Upper lobe of left lung (tissue), 6 donors: ENCODE measurements around the gene RNASEH2C. TPM values are rescaled to one million over a fixed set of nuclear protein-coding genes. Genes with fewer than 3 reads are reported as not detected.
"Not testable (repeated sequence)": the region's sequence is repeated elsewhere in the genome, so short reads cannot be mapped to it uniquely, and the experiment has no call there.

Experiments
- ATAC-seq, 2 donors: fragments of 200-7000 bp; cut with Tn5 transposase; one replicate each; pipeline ENCODE4 v1.9.1; 2022; ENCODE audit warnings: mild to moderate bottlenecking in 2 of 2, moderate library complexity in 2 of 2; ENCODE audit not compliant: low FRiP score in 2 of 2
- DNase-seq, 2 donors: peaks; one replicate each; pipeline ENCODE4 v3.0.0-alpha.2; 2019 to 2020
- H3K27ac ChIP-seq, 4 donors: fragments of 200-600 bp; sonication (generic); one replicate each; pipeline ENCODE4 v1.5.1; 2016 to 2019
- H3K27me3 ChIP-seq, 4 donors: fragments of 200-600 bp; sonication (generic); one replicate each; pipeline ENCODE4 v1.5.1; 2017 to 2019
- H3K36me3 ChIP-seq, 4 donors: fragments of 200-600 bp; sonication (generic); one replicate each; pipeline ENCODE4 v1.5.1; 2016 to 2019
- H3K4me1 ChIP-seq, 4 donors: fragments of 200-600 bp; sonication (generic); one replicate each; pipeline ENCODE4 v1.5.1; 2018 to 2019
- H3K4me3 ChIP-seq, 4 donors: fragments of 200-600 bp; sonication (generic); one replicate each; pipeline ENCODE4 v1.5.1; 2017 to 2019; ENCODE audit warnings: mild to moderate bottlenecking in 2 of 4, moderate library complexity in 1 of 4
- H3K9me3 ChIP-seq, 4 donors: fragments of 200-600 bp; sonication (generic); one replicate each; pipeline ENCODE4 v1.5.1; 2018 to 2019
- CTCF ChIP-seq, 6 experiments: fragments of 450-650 bp in 4 of 6; fragments of 200-600 bp in 2 of 6; sonication (generic) in 2 of 6; IDR thresholded peaks; one replicate each; pipeline ENCODE4 v1.5.1; 2016 to 2019; ENCODE audit warnings: antibody characterized with exemption in 6 of 6
- EP300 ChIP-seq, 4 donors: sonication (generic); formaldehyde crosslinking; IDR thresholded peaks; one replicate each; pipeline ENCODE4 v1.5.1; 2017; ENCODE audit warnings: antibody characterized with exemption in 4 of 4, control low read depth in 2 of 4
- POLR2A ChIP-seq, 4 donors: fragments of 450-650 bp; IDR thresholded peaks; one replicate each; pipeline ENCODE4 v1.5.1; 2016 to 2017; ENCODE audit warnings: antibody characterized with exemption in 4 of 4, mild to moderate bottlenecking in 2 of 4
- POLR2AphosphoS5 ChIP-seq, 2 donors: sonication (generic); formaldehyde crosslinking; IDR thresholded peaks; one replicate each; pipeline ENCODE4 v1.5.1; 2017; ENCODE audit warnings: antibody characterized with exemption in 2 of 2
- WGBS, 2 donors: methylation state at CpG; one replicate each; pipeline ENCODE4 v1.1.5; 2017 to 2018; 5-methylcytosine and 5-hydroxymethylcytosine counted together
- total RNA-seq, 6 donors: library from RNA; depleted of rRNA in 4 of 6; stranded (reverse); fragments of >200 nt in 4 of 6; gene quantifications; one replicate each; pipeline versions ENCODE4 v1.1.0 to v1.2.1, GENCODE V29; 2016 to 2021
- donor health status: DM: no; HTN: no; CAD: no; lungs with moderate emphysema.
- donor health status: DM: no; HTN: yes; CAD: no; lungs with severe emphysema.

The RNASEH2C gene
- total RNA-seq, 6 donors from 2014 or later = 35.0 to 81.7 (median 49.1) TPM

GRCh38 chr11:65708451-65708850, 12.1 kb downstream of the RNASEH2C start:
- H3K27me3 ChIP-seq = no peaks in the 10 kb centered on the region
- no peak for DNase-seq
- H3K36me3 ChIP-seq = peaks cover 0 to 6% (median 4%) of the 10 kb centered on the region in 4 donors
- H3K27ac ChIP-seq = no peak overlapping the region
- ATAC-seq = no peak
- no peaks in the 10 kb centered on the region for H3K9me3 ChIP-seq
- peaks cover 14 to 26% (median 21%) of the 10 kb centered on the region in 4 donors for H3K4me1 ChIP-seq
- WGBS, 2 donors = 81 to 92% methylated on average over 5 of the region's 5 CpGs
- TF ChIP-seq POLR2A (IDR thresholded peaks at IDR 0.05) (no peak), EP300 (IDR thresholded peaks at IDR 0.05) (no peak), POLR2AphosphoS5 (IDR thresholded peaks at IDR 0.05) (no peak)
- H3K4me3 ChIP-seq = no peak overlapping the region

- ATAC-seq, H3K36me3 ChIP-seq, DNase-seq, H3K4me3 ChIP-seq, H3K27ac ChIP-seq, H3K9me3 ChIP-seq, H3K27me3 ChIP-seq: not testable (repeated sequence)
- 92 to 93% methylated on average over 7 to 12 of the region's 12 CpGs for WGBS, 2 donors
- peaks cover 7 to 15% (median 12%) of the 10 kb centered on the region in 4 donors for H3K4me1 ChIP-seq
These were observed 13.6 kb downstream of the RNASEH2C start for GRCh38 chr11:65707002-65707401.

- not testable (repeated sequence) for H3K9me3 ChIP-seq, H3K36me3 ChIP-seq, H3K27me3 ChIP-seq, ATAC-seq
- TF ChIP-seq CTCF (IDR thresholded peaks at IDR 0.05) = peak; percentile 60 to 81 (median 74)
- WGBS, 2 donors = 9 to 11% methylated on average over 11 to 14 of the region's 14 CpGs
- Histone ChIP-seq H3K27ac (peak overlapping the region in 1 of 4 donors; percentile 4), H3K4me3 (peak overlapping the region in 2 of 4 donors; percentile 17 to 28), H3K4me1 (peaks cover 7 to 15% (median 11%) of the 10 kb centered on the region in 4 donors)
- peak in 1 of 2 donors; percentile 84 for DNase-seq
These were observed 14.3 kb downstream of the RNASEH2C start for GRCh38 chr11:65706303-65706763.

GRCh38 chr11:65703846-65704245, 16.8 kb downstream of the RNASEH2C start:
- H3K9me3 ChIP-seq = no peaks in the 10 kb centered on the region
- no peak overlapping the region for H3K27ac ChIP-seq
- no peak for ATAC-seq
- H3K27me3 ChIP-seq = no peaks in the 10 kb centered on the region
- H3K4me1 ChIP-seq = peaks cover under 1 to 5% (median 4%) of the 10 kb centered on the region in 4 donors
- no peak for DNase-seq
- no peak overlapping the region for H3K4me3 ChIP-seq
- H3K36me3 ChIP-seq = no peaks in the 10 kb centered on the region
- TF ChIP-seq CTCF (IDR thresholded peaks at IDR 0.05) = no peak
- no peak for TF ChIP-seq POLR2A (IDR thresholded peaks at IDR 0.05)
- no peak for TF ChIP-seq EP300 (IDR thresholded peaks at IDR 0.05)
- no peak for TF ChIP-seq POLR2AphosphoS5 (IDR thresholded peaks at IDR 0.05)
- WGBS, 2 donors = 70 to 74% methylated on average over 4 of the region's 4 CpGs

- Histone ChIP-seq H3K4me1 (peaks cover 4 to 9% (median 5%) of the 10 kb centered on the region in 4 donors), H3K36me3 (no peaks in the 10 kb centered on the region), H3K27me3 (no peaks in the 10 kb centered on the region), H3K4me3 (no peak overlapping the region), H3K9me3 (no peaks in the 10 kb centered on the region), H3K27ac (no peak overlapping the region)
- no peak for DNase-seq
- no peak for TF ChIP-seq EP300 (IDR thresholded peaks at IDR 0.05)
- TF ChIP-seq CTCF (IDR thresholded peaks at IDR 0.05) = no peak
- TF ChIP-seq POLR2A (IDR thresholded peaks at IDR 0.05) = no peak
- TF ChIP-seq POLR2AphosphoS5 (IDR thresholded peaks at IDR 0.05) = no peak
- 75 to 88% methylated on average over 1 of the region's 1 CpG for WGBS, 2 donors
- ATAC-seq = no peak
These were observed 18.9 kb downstream of the RNASEH2C start for GRCh38 chr11:65701686-65702085.

- Histone ChIP-seq H3K36me3 (no peaks in the 10 kb centered on the region), H3K4me3 (no peak overlapping the region), H3K9me3 (no peaks in the 10 kb centered on the region), H3K27me3 (no peaks in the 10 kb centered on the region), H3K4me1 (peaks cover 5 to 14% (median 8%) of the 10 kb centered on the region in 4 donors), H3K27ac (no peak overlapping the region)
- TF ChIP-seq POLR2A (IDR thresholded peaks at IDR 0.05) (no peak), POLR2AphosphoS5 (IDR thresholded peaks at IDR 0.05) (no peak), EP300 (IDR thresholded peaks at IDR 0.05) (no peak), CTCF (IDR thresholded peaks at IDR 0.05) (no peak)
- 61 to 70% methylated on average over 3 of the region's 3 CpGs for WGBS, 2 donors
- ATAC-seq = no peak
- DNase-seq = no peak
These were observed 20.2 kb downstream of the RNASEH2C start for GRCh38 chr11:65700399-65700798.
